GM18526 (cell line): Measurements from ENCODE around the gene TGFB1I1.

Experiments
- POLR2A ChIP-seq: IDR thresholded peaks from 3 replicates; pipeline ENCODE4 v1.6.1; 2011; ENCODE audit not compliant: insufficient read length; ENCODE audit errors: extremely low read depth

The TGFB1I1 gene

DNA sequence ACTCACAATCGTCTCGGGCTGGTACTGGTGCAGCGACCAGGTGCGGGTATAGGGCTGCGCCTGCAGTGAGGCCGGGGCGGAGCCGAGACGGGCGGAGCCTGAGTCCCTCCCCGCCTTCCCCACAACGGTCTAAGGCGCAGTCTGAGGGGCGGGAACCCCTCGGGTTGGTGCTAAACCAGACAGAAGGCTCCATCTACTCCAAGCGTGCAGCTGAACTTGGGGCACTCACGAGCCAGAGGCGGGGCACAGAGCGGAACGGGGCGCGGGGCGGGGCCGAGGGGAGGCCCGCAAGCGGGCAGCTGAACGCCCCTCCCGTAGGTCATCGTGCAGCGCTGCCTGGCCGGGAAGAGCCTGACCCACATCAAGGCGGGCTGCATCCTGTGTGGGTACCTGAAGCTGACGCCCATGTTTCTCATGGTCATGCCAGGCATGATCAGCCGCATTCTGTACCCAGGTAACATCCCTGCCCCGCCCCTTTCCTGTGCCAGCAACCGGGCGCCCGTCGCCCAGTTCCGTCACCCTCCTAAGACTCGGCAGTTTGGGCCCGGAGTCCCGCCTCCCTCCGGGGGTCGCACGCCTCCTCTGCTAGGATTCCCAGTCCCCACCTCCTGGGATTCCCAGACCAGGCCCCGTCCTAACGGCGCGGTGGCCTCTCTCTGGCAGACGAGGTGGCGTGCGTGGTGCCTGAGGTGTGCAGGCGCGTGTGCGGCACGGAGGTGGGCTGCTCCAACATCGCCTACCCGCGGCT is 15.9 kb downstream of the TGFB1I1 start:
- TF ChIP-seq POLR2A = no peak

DNA sequence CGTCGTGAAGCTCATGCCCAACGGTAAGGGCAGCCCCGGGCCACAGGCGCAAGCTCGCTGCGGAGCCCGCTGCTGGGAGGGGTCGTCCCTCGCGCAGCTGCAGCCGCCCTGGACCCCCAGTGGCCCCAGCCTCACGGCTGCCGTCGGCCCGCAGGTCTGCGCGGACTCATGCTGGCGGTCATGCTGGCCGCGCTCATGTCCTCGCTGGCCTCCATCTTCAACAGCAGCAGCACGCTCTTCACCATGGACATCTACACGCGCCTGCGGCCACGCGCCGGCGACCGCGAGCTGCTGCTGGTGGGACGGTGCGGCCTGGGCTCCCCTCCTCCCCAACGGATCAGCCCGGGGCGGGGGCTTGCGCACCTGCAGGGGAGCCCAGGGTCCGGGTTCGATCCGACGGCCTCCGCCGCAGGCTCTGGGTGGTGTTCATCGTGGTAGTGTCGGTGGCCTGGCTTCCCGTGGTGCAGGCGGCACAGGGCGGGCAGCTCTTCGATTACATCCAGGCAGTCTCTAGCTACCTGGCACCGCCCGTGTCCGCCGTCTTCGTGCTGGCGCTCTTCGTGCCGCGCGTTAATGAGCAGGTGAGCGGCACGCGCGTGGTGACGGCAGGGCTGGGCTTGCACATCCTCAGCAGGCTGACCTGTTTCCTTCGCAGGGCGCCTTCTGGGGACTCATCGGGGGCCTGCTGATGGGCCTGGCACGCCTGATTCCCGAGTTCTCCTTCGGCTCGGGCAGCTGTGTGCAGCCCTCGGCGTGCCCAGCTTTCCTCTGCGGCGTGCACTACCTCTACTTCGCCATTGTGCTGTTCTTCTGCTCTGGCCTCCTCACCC is 16.7 kb downstream of the TGFB1I1 start:
- TF ChIP-seq POLR2A = no peak

DNA sequence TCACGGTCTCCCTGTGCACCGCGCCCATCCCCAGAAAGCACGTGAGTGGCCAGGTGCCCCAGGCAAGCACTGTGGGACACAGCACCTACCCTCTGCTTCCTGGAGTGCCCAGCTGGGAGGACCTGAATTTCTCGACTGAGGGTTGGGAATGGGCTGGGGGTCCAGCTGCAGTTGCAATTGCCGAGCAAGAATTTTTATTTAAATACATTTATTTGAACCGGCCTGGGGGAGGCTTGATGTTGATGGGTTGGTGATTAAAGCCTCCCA is 17.3 kb downstream of the TGFB1I1 start:
- TF ChIP-seq POLR2A = no peak

DNA sequence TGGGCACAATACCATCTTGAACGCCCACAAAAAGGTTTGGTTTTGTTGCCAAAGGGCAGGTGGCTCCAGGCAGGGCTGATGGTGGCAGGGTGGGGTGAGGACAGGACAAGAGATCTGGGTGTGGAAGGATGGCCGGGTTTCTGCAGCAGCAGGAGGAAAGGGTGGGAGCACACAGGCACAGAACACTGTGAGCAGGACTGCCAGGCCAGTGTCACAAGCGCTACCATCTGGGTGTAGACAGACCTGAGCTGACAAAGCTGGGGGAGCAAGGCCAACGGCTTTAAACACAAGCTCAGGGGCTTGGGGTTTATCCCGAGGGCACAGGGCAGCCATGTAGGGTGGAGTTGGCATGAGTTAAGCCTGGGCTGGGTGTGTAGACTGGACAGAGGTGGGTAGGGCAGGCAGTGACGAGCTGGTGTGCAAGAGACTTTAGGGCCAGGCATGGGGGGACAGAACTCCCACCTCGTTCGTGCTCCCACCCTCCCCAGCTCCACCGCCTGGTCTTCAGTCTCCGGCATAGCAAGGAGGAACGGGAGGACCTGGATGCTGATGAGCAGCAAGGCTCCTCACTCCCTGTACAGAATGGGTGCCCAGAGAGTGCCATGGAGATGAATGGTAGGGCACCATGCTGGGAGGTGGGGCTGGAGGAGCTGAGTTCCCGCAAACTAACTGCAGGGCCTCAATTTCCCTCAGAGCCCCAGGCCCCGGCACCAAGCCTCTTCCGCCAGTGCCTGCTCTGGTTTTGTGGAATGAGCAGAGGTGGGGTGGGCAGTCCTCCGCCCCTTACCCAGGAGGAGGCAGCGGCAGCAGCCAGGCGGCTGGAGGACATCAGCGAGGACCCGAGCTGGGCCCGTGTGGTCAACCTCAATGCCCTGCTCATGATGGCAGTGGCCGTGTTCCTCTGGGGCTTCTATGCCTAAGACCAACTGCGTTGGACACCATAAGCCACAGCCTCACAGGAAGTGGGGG is 17.9 kb downstream of the TGFB1I1 start:
- TF ChIP-seq POLR2A = no peak

DNA sequence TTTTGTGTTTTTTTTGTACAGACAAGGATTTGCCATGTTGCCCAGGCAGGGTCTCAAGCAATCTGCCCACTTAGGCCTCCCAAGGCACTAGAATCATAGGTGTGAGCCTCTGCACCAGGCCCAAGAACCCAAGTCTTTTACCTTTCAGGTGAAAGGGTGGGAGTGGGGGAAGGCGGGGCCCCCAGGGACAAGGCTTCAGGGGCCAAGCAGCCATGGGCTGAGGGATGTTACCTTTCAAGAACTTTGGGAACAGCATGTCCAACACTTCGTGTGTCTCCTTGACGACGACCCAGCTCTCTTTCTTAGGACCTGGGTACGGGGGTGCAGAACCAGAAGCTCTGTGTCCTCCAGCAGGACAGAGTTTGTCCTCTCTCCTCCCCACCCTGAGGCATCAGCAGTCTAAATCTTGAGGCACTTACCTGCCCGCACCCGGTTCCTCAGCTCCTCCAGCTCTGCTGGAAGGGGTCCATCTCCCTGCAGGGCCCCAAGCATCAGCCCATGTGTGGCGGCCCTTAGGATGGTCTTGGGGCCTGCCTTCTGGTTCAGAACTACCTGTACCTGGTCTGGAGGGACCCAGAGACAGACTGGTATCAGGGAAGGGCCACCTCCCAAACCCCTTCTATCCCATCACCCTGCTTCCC is 19.9 kb downstream of the TGFB1I1 start:
- no peak for TF ChIP-seq POLR2A

DNA sequence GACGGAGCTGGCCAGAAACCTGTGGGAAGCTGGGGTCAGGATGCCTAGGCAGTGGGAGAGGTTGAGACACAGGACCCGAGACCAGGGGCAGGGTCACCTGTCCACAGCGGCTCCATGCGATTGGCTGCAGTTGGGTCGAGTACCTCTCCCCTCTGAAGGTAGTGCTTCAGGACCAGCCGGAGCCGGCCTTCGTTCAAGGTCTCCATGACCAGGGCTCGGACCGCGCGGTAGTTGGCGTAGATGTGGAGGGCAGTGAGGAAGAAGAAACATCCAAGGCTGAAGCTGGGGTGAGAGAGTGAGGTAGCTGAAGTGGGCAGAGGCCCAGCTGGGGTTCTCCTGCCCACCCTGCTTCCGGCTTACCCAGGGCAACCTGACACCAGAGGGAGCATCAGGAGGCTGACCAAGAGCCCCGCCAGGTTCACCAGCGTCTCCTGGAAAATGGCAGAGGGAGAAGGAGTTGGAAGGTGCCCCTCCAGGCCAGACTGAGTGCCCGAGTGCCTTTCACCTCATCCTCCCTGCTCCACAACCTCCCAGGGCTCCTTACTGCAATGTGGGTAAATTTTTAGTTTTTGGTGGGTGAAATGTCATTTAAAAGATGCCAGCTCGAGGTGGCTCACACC is 21.7 kb downstream of the TGFB1I1 start:
- no peak for TF ChIP-seq POLR2A

DNA sequence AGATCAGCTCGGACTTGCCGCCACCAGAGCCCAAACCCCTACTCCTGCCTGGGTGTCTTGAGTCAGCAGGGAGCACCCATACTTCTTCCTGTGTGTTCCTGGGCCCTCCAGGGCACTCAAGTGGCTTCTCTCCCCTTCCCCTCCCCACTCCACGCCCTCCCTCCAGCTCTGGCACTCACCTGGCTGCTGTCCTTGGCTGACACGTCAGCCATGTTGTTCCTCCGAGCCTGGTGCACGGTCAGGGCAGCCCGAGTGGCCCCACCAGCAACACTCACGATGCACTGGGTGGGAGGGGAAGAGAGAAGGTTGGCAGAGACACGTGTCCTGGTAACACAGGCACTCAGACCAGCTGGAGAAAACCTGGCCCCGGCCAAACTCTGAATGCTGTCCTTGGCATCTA is 24.7 kb downstream of the TGFB1I1 start:
- no peak for TF ChIP-seq POLR2A

DNA sequence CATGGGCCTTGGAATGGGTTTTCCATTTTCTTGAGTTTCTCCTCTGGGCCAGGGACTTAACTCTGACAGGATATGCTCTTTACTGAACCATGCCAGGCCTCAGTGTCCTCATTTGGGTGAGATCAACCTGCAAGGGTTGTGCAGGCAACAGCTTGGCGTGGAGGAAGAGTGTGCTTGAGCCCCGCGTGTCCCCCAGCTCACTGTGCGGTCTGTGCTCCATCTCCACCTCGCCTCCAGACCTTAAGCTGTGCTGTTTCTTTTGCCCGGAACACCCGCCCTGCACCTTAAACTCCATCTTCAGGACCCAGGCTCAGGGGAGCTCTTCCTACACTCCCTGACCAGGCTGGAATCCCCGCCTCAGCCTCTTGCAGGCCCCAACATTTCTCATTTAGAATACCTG is 26.5 kb downstream of the TGFB1I1 start:
- TF ChIP-seq POLR2A = no peak

DNA sequence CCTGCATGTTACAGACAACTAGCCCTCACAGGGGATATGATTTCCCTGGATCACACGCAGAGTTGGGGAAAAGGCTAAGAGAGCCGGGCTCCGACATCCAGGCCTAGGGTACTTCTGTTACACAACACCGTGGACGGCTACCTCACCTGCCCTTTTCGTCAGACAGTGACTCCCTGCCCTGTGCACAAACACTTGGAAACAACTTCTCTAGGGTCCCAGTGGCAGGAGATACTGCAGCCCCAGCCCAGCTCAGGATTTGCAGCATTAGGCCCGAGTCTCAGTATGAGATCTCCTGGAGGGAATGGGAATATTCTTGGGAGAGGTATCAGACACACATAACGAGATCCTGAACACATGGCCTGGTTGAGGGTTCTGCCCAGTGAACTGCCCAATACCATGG is 28.0 kb downstream of the TGFB1I1 start:
- no peak for TF ChIP-seq POLR2A

DNA sequence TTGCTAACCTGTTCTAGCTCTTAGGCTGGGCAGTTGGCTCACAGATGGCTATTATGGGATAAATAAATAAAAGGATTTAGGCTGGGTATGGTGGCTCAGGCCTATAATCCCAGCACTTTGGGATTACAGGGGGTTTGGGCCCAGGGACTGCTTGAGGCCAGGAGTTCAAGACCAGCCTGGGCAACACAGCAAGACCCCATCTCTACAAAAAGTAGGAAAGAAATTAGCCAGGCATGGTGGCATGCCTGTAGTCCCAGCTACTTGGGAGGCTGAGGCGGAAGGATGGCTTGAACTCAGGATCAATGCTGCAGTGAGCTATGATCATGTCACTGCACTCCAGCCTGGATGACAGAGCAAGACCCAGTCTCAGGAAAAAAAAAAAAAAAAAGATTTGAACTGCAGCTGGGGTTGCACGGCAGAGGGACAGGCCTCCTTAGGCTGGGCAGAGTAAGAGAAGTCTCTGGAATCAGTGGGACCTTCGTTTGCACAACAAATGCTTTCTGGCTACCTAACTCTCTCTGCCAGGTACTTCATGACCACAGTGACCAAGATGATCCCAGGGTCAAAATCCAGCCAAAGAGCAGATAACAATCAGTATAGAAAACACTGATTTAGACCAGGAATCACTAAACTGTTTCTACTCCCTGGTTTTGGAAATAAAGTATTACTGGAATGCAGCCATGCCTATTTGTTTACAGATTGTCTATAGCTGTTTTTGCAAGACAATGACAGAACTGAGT is 29.4 kb downstream of the TGFB1I1 start:
- no peak for TF ChIP-seq POLR2A

DNA sequence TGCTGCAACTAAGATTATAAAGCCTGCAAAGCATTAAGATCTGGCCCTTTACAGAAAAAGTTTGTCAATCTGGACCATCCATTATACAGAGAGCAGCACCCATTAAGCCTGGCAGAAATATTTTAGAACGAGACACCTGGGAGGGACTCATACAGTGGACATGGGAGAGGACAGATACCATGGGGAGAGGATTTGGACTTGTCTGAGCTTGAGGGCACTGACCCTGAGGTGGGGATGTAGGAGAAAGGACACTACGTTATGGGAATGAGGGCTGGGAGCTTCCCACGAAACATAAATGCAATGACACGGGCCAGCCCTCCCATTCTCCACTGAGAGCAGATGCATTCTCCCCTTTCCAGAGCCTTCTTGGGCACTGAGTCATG is 30.0 kb downstream of the TGFB1I1 start:
- no peak for TF ChIP-seq POLR2A

DNA sequence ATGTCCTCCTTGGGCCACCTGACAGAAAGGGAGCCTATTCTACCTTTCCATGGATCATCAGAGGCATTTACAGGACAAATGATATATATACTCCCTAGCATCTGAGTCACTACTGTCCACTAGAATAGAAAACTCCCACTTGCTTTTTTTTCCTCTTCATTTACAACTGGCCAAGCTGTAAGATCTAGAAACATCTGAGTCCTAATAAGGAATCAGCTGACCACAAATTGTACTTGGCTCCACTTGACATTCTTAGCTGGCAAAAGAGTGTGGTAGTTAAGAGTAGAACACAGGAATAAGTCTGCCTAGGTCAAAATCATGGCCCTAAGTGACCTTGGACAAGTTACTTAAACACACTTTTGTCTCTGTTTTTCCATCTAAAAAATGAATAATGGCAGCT is 31.0 kb downstream of the TGFB1I1 start:
- no peak for TF ChIP-seq POLR2A

DNA sequence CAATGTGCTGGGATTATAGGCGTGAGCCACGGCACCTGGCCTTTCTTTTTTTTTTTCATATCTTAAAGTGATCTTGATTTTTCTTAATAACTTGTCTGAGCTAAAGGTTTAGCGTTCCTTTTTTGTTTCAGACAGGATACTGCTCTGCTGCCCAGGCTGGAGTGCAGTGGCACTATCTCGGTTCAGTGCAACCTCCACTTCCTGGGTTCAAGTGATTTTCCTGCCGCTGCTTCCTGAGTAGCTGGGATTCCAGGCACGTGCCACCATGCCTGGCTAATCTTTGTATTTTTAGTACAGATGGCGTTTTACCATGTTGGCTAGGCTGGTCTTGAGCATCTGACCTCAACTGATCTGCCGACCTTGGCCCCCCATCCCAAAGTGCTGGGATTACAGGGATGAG is 32.2 kb downstream of the TGFB1I1 start:
- no peak for TF ChIP-seq POLR2A

DNA sequence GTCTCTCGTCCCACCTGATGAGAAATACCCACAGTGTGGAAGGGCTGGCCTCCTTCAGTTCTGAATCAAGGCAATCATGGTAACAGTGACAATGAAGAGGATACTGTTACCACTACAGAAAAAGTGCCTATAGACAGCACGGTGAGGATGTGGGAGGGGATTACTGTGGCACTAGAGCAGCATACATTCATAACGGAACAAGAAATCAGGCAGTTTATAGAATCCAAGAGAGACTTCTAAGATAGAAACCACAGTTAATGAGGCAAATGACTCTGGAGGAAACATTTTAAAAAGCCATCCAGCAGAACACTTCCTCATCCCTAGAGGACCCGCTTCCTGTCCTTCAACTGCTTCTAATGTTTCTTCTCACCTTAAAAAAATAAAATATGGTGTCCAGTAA is 33.5 kb downstream of the TGFB1I1 start:
- TF ChIP-seq POLR2A = no peak
